Suprapubic skin (tissue), 4 donors: ENCODE results near the gene KIF12.

Experiments
- EP300 ChIP-seq: sonication (generic); formaldehyde crosslinking; IDR thresholded peaks from one replicate; pipeline ENCODE4 v1.6.1; 2017; ENCODE audit warnings: antibody characterized with exemption
- POLR2A ChIP-seq, 2 donors: fragments of 450-650 bp; IDR thresholded peaks; one replicate each; pipeline ENCODE4 v1.6.1; 2017; ENCODE audit warnings: antibody characterized with exemption in 2 of 2, mild to moderate bottlenecking in 2 of 2, moderate library complexity in 2 of 2
- POLR2AphosphoS5 ChIP-seq, 3 donors: sonication (generic); formaldehyde crosslinking; IDR thresholded peaks; one replicate each; pipeline ENCODE4 v1.6.1; 2017; ENCODE audit warnings: antibody characterized with exemption in 3 of 3
- TF ChIP-seq, protein P1 (sequence below), 2 donors: fragments of 200-600 bp in 1 of 2; fragments of 450-650 bp in 1 of 2; sonication (generic) in 1 of 2; IDR thresholded peaks; one replicate each; pipeline ENCODE4 v1.5.1; 2016 to 2019; ENCODE audit warnings: antibody characterized with exemption in 2 of 2, mild to moderate bottlenecking in 1 of 2, moderate library complexity in 1 of 2

- TF ChIP-seq, protein P1, sequence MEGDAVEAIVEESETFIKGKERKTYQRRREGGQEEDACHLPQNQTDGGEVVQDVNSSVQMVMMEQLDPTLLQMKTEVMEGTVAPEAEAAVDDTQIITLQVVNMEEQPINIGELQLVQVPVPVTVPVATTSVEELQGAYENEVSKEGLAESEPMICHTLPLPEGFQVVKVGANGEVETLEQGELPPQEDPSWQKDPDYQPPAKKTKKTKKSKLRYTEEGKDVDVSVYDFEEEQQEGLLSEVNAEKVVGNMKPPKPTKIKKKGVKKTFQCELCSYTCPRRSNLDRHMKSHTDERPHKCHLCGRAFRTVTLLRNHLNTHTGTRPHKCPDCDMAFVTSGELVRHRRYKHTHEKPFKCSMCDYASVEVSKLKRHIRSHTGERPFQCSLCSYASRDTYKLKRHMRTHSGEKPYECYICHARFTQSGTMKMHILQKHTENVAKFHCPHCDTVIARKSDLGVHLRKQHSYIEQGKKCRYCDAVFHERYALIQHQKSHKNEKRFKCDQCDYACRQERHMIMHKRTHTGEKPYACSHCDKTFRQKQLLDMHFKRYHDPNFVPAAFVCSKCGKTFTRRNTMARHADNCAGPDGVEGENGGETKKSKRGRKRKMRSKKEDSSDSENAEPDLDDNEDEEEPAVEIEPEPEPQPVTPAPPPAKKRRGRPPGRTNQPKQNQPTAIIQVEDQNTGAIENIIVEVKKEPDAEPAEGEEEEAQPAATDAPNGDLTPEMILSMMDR (IDR thresholded peaks at IDR 0.05), result no peak
- no peak for TF ChIP-seq POLR2AphosphoS5 (IDR thresholded peaks at IDR 0.05)
- no peak for TF ChIP-seq POLR2A (IDR thresholded peaks at IDR 0.05)
- no peak for TF ChIP-seq EP300
Measured at GRCh38 chr9:114075602-114076001, 23.5 kb downstream of the KIF12 start.
